HL-60/S4 treated with phorbol 12-myristate 13-acetate at 8.2 ng/mL for 4 days and 3 days (cell line): ENCODE results near the gene MRTO4.
"Not testable (repeated sequence)": the region's sequence is repeated elsewhere in the genome, so short reads cannot be mapped to it uniquely, and the experiment has no call there.

Source experiments
- in situ Hi-C: fragments of 300-500 bp; cut with MboI; formaldehyde crosslinking; loops from 2 replicates; pipeline ENCODE4 v1.15.0; 2022; ENCODE audit warnings: low sequenced_read_pairs

MRTO4 gene

DNA sequence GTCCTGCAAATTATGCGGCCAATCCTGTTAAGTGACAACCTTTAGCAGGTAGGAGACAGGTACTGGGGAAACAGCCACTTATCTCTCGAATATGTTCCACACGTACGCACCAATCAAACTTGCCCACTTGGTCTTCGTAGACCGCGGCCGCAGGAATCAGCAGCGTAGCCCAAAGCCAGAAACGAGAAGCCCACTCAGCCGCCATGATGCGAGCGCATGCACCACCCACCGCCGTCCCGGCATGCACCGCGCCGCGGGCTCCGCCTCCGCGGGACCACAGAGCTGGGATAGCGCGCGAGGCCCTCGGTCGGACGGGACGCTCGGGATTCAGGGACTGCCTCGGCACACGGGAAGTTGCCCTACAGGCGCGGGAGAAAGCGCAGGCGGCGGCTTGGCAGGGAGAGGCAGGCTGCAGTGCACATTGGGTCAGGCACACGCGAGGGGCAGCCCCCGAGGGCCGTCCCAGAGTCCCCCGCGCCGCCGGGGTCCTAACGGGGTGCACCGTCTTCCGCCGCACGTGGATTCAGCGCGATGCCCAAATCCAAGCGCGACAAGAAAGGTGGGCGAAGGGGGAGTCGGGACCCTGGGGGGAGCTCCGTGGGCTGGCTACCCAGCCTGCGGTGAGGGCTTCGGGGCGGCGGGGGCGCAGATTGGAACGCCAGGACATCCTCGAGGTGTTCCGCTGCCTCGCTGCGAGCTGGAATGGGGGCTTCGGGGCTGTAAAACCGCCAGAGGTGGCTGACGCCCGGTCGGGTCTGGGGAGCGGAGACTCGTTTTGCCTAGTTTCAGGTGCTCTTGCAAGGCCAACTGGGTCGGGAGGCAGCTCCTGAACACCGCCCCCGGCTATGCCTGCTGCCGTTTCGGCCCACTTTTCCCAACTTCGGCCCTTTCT, at the start of gene MRTO4, which contains the start of gene EMC1:
MRTO4 (plus strand) TSS at position 501 of the 892 bp plus-strand sequence; CDS start at position 532, 31 bp downstream.
EMC1 (minus strand) TSS at position 220 of the 892 bp plus-strand sequence; CDS start at position 205, 15 bp downstream.
- in situ Hi-C loops, result no loop called here

DNA sequence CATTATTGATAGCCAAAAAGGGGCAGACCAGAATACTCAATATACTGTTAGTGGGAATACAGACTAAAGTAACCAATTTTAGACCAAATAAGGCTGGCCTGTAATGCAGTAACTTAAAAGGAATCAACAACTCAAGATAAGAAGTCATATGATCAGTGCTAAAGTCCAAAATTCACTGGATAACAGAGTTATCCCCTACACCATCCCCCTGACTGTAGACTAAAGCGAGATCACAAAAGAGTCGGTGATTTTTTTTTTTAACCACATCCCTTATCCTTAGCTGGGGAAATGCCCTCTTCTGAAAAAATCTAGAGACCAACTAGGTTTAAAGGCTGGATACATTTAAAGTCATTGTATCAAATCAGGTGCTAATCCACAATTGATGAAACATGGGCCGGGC, 49.2 kb upstream of the MRTO4 start:
- in situ Hi-C loops, result no loop called here

DNA sequence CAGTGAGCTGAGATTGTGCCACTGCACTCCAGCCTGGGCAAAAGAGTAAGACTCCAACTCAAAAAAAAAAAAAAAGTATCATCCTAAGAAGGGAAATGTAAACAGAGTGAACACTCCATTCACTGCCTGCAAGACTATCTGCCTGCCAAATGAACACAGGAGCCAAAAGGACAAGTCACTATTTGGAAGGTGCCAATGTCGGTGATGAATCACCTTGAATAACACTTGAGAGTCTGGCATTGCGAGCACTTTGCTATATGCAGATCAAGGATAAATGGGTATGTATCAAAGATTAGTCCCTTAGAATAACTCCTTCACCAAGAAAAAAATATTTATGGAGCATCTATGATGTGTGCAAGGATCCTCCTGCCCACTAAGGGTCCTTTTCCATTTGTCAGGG, 48.2 kb upstream of the MRTO4 start:
- in situ Hi-C loops, result no loop called here

DNA sequence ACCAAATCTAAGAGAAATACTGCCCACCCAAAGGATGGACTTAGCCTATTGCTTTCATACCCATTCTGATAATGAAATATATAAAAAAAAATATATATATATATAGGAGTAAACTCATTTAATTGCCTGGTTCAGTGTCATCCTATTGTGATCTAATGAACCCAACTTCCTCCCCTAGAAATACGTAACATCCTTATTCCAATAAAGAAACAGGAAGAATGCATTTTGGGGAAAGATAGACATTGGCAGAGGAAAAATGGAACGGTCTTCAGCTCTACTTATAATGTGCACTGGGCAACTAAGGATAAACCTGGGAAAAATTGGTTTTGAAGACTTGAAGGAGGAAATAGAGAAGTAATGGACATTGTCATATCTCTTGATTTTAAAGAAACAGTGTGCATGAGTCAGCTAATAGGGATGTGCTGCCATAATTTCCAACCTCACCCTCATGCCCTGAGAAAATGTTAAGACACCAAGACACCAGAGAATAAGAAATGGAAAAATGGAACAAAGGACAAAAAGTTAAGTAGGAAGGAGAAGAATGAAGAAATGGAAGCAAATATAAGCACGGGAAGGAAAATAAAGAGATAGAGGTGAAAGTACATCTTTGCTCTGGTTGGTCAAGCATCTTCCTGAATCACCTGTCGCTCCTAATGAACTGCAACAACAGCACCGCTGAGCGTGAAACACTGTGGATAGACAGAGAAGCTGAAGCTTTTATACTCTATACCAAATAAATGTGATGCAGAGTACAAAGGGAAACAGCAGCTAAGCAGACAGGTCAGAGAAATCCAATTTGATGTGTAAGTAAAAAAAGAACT, 46.9 kb upstream of the MRTO4 start:
- in situ Hi-C loops, result no loop called here

DNA sequence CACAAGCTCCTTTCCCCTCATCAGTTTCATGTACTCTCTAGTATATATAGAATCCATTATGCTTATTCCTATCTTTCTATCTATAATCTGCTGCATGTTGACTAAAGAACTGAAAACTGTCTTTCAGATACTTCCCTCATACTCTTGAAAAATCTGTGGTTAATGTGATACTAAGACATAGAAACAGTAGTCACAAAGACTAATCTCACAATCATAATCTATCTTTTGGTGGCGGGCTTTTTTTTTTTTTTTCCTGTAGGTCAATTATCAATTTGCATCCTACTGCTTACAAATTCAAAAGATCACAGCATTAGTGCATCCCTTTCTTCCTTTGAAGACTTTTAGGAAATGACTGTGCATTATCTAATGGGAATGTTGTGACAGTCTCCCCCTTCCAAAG, 46.2 kb upstream of the MRTO4 start:
- in situ Hi-C loops, result no loop called here

- in situ Hi-C loops, result no loop called here
Observed at GRCh38 chr1:19205845-19206244, 45.8 kb upstream of the MRTO4 start.

GRCh38 chr1:19206947-19207346, 44.7 kb upstream of the MRTO4 start:
- in situ Hi-C loops, result no loop called here

DNA sequence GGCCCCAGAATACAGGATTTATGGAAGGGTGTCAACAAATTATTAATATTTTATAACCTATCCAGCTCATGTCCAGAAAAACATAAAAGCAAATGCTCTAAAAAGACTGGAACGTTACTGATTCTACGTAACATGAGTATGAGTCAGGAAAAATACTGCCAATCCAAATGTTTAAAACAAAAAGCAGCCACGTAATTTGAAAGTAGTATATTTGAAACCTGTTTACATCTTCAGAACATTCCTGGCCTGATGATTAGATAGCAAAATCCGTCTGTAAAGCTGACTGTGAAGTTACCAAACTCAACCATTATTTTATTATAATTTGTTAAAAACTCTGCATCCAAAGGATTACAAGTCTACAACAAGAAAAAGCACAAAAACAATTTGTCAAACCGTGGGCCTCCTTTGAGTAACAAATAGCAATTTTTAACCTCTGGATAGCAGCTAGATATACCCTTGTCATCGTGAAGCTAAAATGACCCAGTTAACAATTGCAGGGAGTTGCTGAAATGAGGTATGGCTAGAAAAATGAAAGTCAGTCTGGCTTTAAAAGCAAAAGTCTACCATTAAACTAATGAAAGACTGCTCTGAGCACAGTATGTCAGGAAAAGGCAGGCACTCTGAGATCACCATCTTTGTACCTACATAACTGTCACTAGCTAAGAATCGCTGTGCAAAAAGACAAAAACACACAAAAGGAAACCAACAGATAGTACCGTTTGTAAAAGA, 42.7 kb upstream of the MRTO4 start:
- in situ Hi-C loops, result no loop called here

DNA sequence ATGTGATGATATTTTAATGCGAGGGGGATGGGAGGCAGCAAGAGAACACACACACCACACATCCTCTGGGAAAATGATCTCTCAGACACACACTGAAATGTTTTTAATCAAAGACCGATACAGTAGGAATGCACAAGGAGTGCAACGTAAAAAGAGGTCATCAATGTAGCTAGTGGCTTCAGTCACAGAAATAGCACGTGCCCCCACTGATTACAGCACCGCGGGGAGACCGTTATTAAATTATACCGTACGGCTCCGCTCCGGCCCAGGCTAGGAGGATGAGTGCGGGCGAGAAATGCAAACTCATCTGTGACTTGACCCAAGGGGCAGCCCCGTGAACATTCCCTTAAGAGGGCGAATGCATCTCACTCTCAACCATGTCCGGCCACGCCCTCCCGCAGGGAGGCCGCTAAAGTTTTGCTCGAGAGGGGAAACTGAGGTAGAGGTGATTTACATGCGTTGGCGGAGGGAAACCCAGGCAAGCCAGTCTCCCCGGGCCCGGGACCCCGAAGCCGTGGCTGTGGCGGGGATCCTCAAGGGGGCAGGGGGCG, 42.1 kb upstream of the MRTO4 start:
- in situ Hi-C loops, result no loop called here

GRCh38 chr1:19209990-19210771, 41.4 kb upstream of the MRTO4 start, which contains the start of gene UBR4:
TSS of gene UBR4 (minus strand) at chr1:19210266. CDS start at chr1:19210248, 18 bp downstream.
- in situ Hi-C loops, result no loop called here

- in situ Hi-C loops, result no loop called here
Observed at GRCh38 chr1:19210772-19211549, 40.6 kb upstream of the MRTO4 start.

DNA sequence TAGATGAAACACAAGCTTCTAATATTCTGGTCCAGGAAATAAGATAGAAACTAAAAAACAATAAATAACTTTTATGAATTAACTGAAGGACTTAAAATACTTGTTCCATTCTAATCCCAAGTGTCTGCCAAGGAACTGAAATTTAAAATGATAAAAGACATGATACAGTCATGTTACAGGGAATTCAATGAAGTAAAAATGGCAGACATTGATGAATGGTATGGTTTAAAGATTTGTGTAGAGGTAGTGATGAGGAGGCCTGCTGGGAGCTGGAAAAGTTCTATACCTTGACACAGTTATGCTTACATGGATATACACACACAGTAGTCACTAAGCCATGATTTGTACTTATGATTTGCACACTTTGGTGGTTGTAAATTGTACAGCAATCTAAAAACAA, 39.4 kb upstream of the MRTO4 start:
- in situ Hi-C loops, result no loop called here

DNA sequence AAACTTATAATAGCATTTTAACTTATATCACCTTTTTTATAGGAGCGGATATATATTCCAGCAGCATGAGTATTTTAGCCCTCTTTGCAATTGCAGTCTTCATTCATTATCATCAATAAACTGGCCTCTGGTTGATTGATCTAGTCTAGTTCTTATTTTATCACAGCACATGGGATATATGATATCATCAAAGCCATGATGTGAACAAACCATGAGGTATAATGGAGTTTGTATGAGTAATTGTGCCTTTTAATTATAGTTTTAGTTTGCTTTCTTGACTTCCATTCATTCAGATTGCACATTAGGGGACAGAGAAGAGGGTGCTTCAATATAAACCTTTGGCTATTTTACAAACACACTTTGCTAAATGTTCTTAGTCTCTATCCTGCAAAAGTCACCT, 38.0 kb upstream of the MRTO4 start:
- in situ Hi-C loops, result no loop called here

GRCh38 chr1:19216585-19216984, 35.0 kb upstream of the MRTO4 start:
- in situ Hi-C loops, result not testable (repeated sequence)

- in situ Hi-C loops, result no loop called here
Observed at GRCh38 chr1:19219451-19219850, 32.2 kb upstream of the MRTO4 start.

DNA sequence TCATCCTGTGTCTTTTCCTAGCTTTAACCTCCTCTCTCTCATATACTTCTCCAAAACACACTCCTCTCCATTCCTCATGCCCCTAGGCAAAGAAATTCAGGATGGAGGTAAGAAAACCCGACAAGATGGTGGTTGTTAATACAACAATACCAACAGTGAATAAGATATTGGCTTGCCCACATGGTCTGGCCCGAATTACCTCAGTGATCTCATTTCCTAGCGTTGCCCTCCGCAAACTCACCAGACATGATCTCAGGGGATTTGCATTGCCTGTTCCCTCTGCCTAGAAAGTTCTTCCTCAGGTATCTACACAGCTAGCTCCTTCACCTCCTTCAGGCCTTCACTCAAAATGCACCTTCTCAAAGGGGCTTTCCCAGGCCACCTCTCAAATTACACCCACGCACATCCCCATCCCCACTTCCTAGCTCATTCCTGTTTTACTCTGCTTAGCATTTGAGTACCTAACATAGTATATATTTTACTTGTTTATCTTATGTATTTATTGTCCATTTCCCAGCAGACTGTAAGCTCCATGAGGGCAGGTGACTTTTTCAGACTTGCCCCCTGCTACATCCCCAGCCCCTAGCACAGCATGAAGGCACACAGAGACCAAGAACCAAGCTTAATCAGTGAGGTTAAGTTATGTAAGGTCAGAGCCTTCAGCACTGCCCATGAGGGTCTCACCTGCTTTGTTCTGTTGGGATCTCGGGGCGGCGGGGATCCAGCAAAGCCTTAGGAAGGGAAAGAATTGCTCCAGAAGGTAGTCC, 31.3 kb upstream of the MRTO4 start:
- in situ Hi-C loops, result no loop called here

DNA sequence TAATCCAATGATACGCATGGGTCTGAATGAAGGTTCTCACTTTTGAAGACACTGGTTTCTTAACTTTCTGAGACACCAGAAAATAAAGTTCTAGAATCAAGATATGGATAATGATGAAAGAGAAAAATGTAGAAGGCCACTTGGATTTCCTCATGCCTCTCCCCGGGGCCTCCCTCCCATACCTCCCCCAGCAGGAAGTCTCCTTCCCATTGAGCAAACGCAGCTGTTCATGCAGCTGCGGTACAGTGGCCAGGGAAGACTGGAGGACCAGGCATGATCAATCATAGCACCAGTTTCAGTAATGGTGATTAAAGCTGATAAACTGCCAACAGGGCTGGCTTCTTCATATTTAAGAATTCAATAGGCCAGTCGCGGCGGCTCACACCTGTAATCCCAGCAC, 30.6 kb upstream of the MRTO4 start:
- in situ Hi-C loops, result no loop called here

DNA sequence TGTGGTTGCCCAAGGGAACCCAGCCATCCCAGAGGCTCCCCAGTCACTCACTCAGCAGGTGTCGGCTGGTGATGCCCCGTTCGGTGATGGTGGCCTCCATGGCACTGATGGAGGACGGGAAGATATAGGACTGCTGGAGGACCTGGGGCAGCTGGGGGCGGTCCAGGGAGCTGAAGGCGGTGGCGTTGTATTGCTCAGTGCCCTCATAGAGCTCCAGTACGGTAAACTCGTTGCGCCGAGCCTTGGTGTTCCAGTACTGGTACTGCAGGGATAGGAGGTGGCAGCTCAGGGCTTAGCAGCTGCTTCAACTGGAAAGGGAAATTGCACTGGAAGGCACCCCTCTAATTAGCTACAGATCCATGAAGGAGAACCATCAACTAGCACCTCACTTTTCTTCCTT, 29.0 kb upstream of the MRTO4 start:
- in situ Hi-C loops, result no loop called here
